Measurements from ENCODE around the gene CHD1L. TPM values are rescaled to one million over a fixed set of nuclear protein-coding genes. Genes with fewer than 3 reads are reported as not detected.

The CHD1L gene
- polyA plus RNA-seq, 1 donor from 2014 or later = 29.5 TPM

DNA sequence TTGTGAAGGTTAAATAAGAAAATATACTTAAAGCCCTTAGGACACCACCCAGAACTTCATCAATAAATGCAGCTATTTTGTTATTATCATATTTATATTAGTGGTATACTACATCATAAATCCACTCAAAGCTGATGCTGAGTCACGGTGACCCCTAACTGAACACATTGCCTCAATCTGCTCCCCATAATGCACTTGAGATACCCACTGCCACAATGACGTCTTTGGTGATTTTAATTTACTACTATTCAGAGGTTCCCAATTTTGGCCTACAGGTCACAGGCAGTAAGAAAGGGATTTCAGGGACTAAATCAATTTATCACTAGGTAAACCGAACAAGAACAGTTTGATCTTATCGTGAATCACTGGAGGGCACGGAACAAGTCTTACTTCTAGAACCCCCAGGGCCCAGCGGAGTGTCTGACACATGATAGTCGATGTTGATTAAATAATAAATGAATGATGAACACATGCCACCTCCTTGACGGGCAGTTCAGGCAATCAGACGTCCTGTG lies 493 bp upstream of the CHD1L start:
- Histone ChIP-seq H3K79me2 (replicated peaks; ENCODE audit: insufficient read depth, low read length) (peaks cover 29% of the 10 kb centered on the region), H2AFZ (ENCODE audit: low read depth, low read length) (no peak overlapping the region), H4K20me1 (ENCODE audit: insufficient read depth) (no peaks in the 10 kb centered on the region), H3F3A (ENCODE audit: insufficient read depth, low read length, poor library complexity, severe bottlenecking) (no peaks in the 10 kb centered on the region), H3K4me3 (ENCODE audit: low read length) (peak overlapping the region; percentile 95), H3K9ac (ENCODE audit: low read length) (no peak overlapping the region), H3K4me2 (ENCODE audit: low read length) (peak overlapping the region; percentile 21), H3K9me2 (ENCODE audit: insufficient read depth, low read length) (no peaks in the 10 kb centered on the region), H3K9me3 (ENCODE audit: low read length) (no peaks in the 10 kb centered on the region), H3K36me3 (ENCODE audit: insufficient read depth, low read length) (no peaks in the 10 kb centered on the region), H3K27me3 (ENCODE audit: insufficient read depth, low read depth, low read length) (no peaks in the 10 kb centered on the region), H3K27ac (ENCODE audit: low read length) (no peak overlapping the region)
- no peak for TF ChIP-seq EZH2 (IDR thresholded peaks at IDR 0.05; ENCODE audit: borderline replicate concordance, insufficient read depth, low read length, poor library complexity, severe bottlenecking)
- no peak for TF ChIP-seq POLR2AphosphoS5 (IDR thresholded peaks at IDR 0.05)
- TF ChIP-seq, protein P1, sequence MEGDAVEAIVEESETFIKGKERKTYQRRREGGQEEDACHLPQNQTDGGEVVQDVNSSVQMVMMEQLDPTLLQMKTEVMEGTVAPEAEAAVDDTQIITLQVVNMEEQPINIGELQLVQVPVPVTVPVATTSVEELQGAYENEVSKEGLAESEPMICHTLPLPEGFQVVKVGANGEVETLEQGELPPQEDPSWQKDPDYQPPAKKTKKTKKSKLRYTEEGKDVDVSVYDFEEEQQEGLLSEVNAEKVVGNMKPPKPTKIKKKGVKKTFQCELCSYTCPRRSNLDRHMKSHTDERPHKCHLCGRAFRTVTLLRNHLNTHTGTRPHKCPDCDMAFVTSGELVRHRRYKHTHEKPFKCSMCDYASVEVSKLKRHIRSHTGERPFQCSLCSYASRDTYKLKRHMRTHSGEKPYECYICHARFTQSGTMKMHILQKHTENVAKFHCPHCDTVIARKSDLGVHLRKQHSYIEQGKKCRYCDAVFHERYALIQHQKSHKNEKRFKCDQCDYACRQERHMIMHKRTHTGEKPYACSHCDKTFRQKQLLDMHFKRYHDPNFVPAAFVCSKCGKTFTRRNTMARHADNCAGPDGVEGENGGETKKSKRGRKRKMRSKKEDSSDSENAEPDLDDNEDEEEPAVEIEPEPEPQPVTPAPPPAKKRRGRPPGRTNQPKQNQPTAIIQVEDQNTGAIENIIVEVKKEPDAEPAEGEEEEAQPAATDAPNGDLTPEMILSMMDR (IDR thresholded peaks at IDR 0.05; ENCODE audit: poor library complexity, severe bottlenecking) = no peak
- TF ChIP-seq SMC3 (conservative IDR thresholded peaks at IDR 0.05; ENCODE audit: poor library complexity) = no peak
- TF ChIP-seq TAF1 (IDR thresholded peaks at IDR 0.05; ENCODE audit: low read depth) = no peak
- TF ChIP-seq, protein P2, sequence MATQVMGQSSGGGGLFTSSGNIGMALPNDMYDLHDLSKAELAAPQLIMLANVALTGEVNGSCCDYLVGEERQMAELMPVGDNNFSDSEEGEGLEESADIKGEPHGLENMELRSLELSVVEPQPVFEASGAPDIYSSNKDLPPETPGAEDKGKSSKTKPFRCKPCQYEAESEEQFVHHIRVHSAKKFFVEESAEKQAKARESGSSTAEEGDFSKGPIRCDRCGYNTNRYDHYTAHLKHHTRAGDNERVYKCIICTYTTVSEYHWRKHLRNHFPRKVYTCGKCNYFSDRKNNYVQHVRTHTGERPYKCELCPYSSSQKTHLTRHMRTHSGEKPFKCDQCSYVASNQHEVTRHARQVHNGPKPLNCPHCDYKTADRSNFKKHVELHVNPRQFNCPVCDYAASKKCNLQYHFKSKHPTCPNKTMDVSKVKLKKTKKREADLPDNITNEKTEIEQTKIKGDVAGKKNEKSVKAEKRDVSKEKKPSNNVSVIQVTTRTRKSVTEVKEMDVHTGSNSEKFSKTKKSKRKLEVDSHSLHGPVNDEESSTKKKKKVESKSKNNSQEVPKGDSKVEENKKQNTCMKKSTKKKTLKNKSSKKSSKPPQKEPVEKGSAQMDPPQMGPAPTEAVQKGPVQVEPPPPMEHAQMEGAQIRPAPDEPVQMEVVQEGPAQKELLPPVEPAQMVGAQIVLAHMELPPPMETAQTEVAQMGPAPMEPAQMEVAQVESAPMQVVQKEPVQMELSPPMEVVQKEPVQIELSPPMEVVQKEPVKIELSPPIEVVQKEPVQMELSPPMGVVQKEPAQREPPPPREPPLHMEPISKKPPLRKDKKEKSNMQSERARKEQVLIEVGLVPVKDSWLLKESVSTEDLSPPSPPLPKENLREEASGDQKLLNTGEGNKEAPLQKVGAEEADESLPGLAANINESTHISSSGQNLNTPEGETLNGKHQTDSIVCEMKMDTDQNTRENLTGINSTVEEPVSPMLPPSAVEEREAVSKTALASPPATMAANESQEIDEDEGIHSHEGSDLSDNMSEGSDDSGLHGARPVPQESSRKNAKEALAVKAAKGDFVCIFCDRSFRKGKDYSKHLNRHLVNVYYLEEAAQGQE (IDR thresholded peaks at IDR 0.05; ENCODE audit: borderline replicate concordance) = no peak

DNA sequence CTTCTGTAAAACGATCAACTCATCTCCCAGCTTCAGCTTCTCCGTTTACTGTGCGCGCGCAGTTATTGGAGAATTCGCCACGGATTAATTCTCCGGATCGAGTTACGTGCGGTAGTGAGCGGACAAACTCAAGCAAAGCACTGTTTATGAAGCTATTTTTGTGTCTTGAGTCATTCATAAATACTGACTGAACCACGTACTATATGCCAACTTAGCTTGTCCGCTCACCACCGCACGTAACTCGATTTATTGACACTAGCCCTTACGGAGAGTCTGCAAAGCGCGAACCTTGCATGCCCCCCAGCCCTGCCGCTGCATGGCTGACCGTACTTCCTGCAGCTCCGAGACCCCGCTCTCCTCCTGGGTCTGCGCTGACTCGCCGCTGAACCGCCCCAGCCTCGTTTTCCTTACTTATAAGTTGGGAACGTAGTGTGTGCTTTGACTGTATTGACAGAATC lies 773 bp downstream of the CHD1L start:
- Histone ChIP-seq H3K4me2 (ENCODE audit: low read length) (peak overlapping the region; percentile 76), H3F3A (ENCODE audit: insufficient read depth, low read length, poor library complexity, severe bottlenecking) (no peaks in the 10 kb centered on the region), H3K4me3 (ENCODE audit: low read length) (peak overlapping the region; percentile 95), H2AFZ (ENCODE audit: low read depth, low read length) (peak overlapping the region; percentile 16), H3K9me3 (ENCODE audit: low read length) (no peaks in the 10 kb centered on the region), H3K27me3 (ENCODE audit: insufficient read depth, low read depth, low read length) (no peaks in the 10 kb centered on the region), H3K27ac (ENCODE audit: low read length) (peak overlapping the region; percentile 67), H3K36me3 (ENCODE audit: insufficient read depth, low read length) (no peaks in the 10 kb centered on the region), H4K20me1 (ENCODE audit: insufficient read depth) (no peaks in the 10 kb centered on the region), H3K9me2 (ENCODE audit: insufficient read depth, low read length) (no peaks in the 10 kb centered on the region), H3K79me2 (replicated peaks; ENCODE audit: insufficient read depth, low read length) (peaks cover 34% of the 10 kb centered on the region), H3K9ac (ENCODE audit: low read length) (peak overlapping the region; percentile 83)
- TF ChIP-seq, protein P2 (IDR thresholded peaks at IDR 0.05; ENCODE audit: borderline replicate concordance) = no peak
- TF ChIP-seq POLR2AphosphoS5 (IDR thresholded peaks at IDR 0.05) (no peak), SMC3 (conservative IDR thresholded peaks at IDR 0.05; ENCODE audit: poor library complexity) (no peak), TAF1 (IDR thresholded peaks at IDR 0.05; ENCODE audit: low read depth) (no peak), EZH2 (IDR thresholded peaks at IDR 0.05; ENCODE audit: borderline replicate concordance, insufficient read depth, low read length, poor library complexity, severe bottlenecking) (no peak), MXI1 (conservative IDR thresholded peaks at IDR 0.05; ENCODE audit: poor library complexity, severe bottlenecking) (peak; percentile 13), EP300 (conservative IDR thresholded peaks at IDR 0.05; ENCODE audit: poor library complexity, severe bottlenecking) (no peak), RAD21 (conservative IDR thresholded peaks at IDR 0.05) (peak; percentile 8)
- TF ChIP-seq, protein P1 (IDR thresholded peaks at IDR 0.05; ENCODE audit: poor library complexity, severe bottlenecking) = peak; percentile 7
